H9 (cell line): ENCODE data around the gene ABHD12. TPM values are rescaled to one million over a fixed set of nuclear protein-coding genes. Genes with fewer than 3 reads are reported as not detected.

Experiments used
- DNase-seq: peaks from one replicate; pipeline ENCODE4 v3.0.0-alpha.2; 2017
- H2AFZ ChIP-seq: one replicate; pipeline ENCODE4 v1.6.1; 2013; ENCODE audit warnings: mild to moderate bottlenecking, low read length, control low read depth, moderate library complexity
- H2AK5ac ChIP-seq: 2 replicates; pipeline ENCODE4 v1.6.1; 2013; ENCODE audit warnings: low read length, control low read depth, mixed read lengths; ENCODE audit not compliant: insufficient read length
- H2BK120ac ChIP-seq: one replicate; pipeline ENCODE4 v1.6.1; 2013; ENCODE audit warnings: low read depth, mild to moderate bottlenecking, low read length, control low read depth, inconsistent platforms; ENCODE audit not compliant: poor library complexity, severe bottlenecking
- H2BK12ac ChIP-seq: 2 replicates; pipeline ENCODE4 v1.6.1; 2013; ENCODE audit warnings: low read length, control low read depth, mixed read lengths, low read depth; ENCODE audit not compliant: insufficient read length
- H2BK15ac ChIP-seq: 2 replicates; pipeline ENCODE4 v1.6.1; 2013; ENCODE audit warnings: low read depth, low read length, control low read depth
- H2BK20ac ChIP-seq: one replicate; pipeline ENCODE4 v1.6.1; 2013; ENCODE audit warnings: low read depth, mild to moderate bottlenecking, low read length, control low read depth, inconsistent platforms; ENCODE audit not compliant: poor library complexity, severe bottlenecking
- H2BK5ac ChIP-seq: 2 replicates; pipeline ENCODE4 v1.6.1; 2013; ENCODE audit warnings: low read length, control low read depth, mixed read lengths; ENCODE audit not compliant: insufficient read length
- H3K14ac ChIP-seq: 2 replicates; pipeline ENCODE4 v1.6.1; 2013; ENCODE audit warnings: low read length, control low read depth; ENCODE audit not compliant: insufficient read depth
- H3K18ac ChIP-seq: 2 replicates; pipeline ENCODE4 v1.6.1; 2013; ENCODE audit warnings: low read depth, mild to moderate bottlenecking, mixed read lengths, low read length, control low read depth; ENCODE audit not compliant: insufficient read length
- H3K23ac ChIP-seq: 2 replicates; pipeline ENCODE4 v1.6.1; 2013; ENCODE audit warnings: low read length, control low read depth, mixed read lengths, low read depth; ENCODE audit not compliant: insufficient read length
- H3K23me2 ChIP-seq: 2 replicates; pipeline ENCODE4 v1.6.1; 2013; ENCODE audit warnings: low read depth, mild to moderate bottlenecking, mixed read lengths, low read length, control low read depth; ENCODE audit not compliant: insufficient read length, poor library complexity, severe bottlenecking
- H3K27ac ChIP-seq: 2 replicates; pipeline ENCODE4 v1.5.1; 2013; ENCODE audit warnings: low read length, control low read depth, mixed read lengths, low read depth; ENCODE audit not compliant: insufficient read length
- H3K27me3 ChIP-seq: 2 replicates; pipeline ENCODE4 v1.6.1; 2013; ENCODE audit warnings: low read length, control low read depth, inconsistent platforms; ENCODE audit not compliant: insufficient read depth
- H3K4ac ChIP-seq: 2 replicates; pipeline ENCODE4 v1.6.1; 2013; ENCODE audit warnings: low read depth, mild to moderate bottlenecking, control low read depth, inconsistent platforms, low read length, moderate library complexity
- H3K4me1 ChIP-seq: 2 replicates; pipeline ENCODE4 v1.6.1; 2013; ENCODE audit warnings: low read length, control low read depth, inconsistent platforms; ENCODE audit not compliant: insufficient read depth
- H3K4me2 ChIP-seq: 2 replicates; pipeline ENCODE4 v1.6.1; 2013; ENCODE audit warnings: low read length, control low read depth, mixed read lengths; ENCODE audit not compliant: insufficient read length, insufficient read depth
- H3K56ac ChIP-seq: 2 replicates; pipeline ENCODE4 v1.6.1; 2013; ENCODE audit warnings: low read depth, mild to moderate bottlenecking, mixed read lengths, low read length, control low read depth; ENCODE audit not compliant: insufficient read length
- H3K79me1 ChIP-seq: 2 replicates; pipeline ENCODE4 v1.6.1; 2013; ENCODE audit warnings: low read depth, mild to moderate bottlenecking, moderate library complexity, low read length, control low read depth, inconsistent platforms; ENCODE audit not compliant: insufficient read depth, poor library complexity, severe bottlenecking
- H3K79me2 ChIP-seq: 2 replicates; pipeline ENCODE4 v1.6.1; 2013; ENCODE audit warnings: low read length, control low read depth, inconsistent platforms; ENCODE audit not compliant: insufficient read depth
- H3K9ac ChIP-seq: 2 replicates; pipeline ENCODE4 v1.6.1; 2013; ENCODE audit warnings: low read length, control low read depth, mixed read lengths; ENCODE audit not compliant: insufficient read length; ENCODE audit errors: extremely low read depth
- H3K9me3 ChIP-seq: one replicate; pipeline ENCODE4 v1.6.1; 2013; ENCODE audit warnings: low read depth, low read length, inconsistent platforms; ENCODE audit not compliant: control insufficient read depth
- H3T11ph ChIP-seq: one replicate; pipeline ENCODE4 v1.6.1; 2013; ENCODE audit warnings: mild to moderate bottlenecking, low read length, control low read depth, inconsistent platforms
- H4K20me1 ChIP-seq: one replicate; pipeline ENCODE4 v1.6.1; 2013; ENCODE audit not compliant: control insufficient read depth, insufficient read length, insufficient read depth
- H4K5ac ChIP-seq: 2 replicates; pipeline ENCODE4 v1.6.1; 2013; ENCODE audit warnings: low read depth, mild to moderate bottlenecking, mixed read lengths, low read length, control low read depth; ENCODE audit not compliant: insufficient read length
- H4K8ac ChIP-seq: replicated peaks from 2 replicates; pipeline ENCODE4 v1.6.1; 2013; ENCODE audit warnings: low read length, control low read depth, mixed read lengths, low read depth; ENCODE audit not compliant: insufficient read length
- H4K91ac ChIP-seq: 2 replicates; pipeline ENCODE4 v1.6.1; 2013; ENCODE audit warnings: low read depth, mild to moderate bottlenecking, moderate library complexity, mixed read lengths, low read length, control low read depth; ENCODE audit not compliant: insufficient read length
- H3K27ac Mint-ChIP-seq, 3 experiments: 2 replicates in 2 of 3; 3 replicates in 1 of 3; pipeline ENCODE4 v1.8.0; 2020 to 2021; ENCODE audit warnings: mixed read lengths in 3 of 3, mild to moderate bottlenecking in 1 of 3, moderate library complexity in 1 of 3
- H3K27me3 Mint-ChIP-seq: 2 replicates; pipeline ENCODE4 v1.8.0; 2021; ENCODE audit warnings: low read depth, mild to moderate bottlenecking, moderate library complexity, mixed read lengths
- H3K36me3 Mint-ChIP-seq, 3 experiments: 2 replicates in 2 of 3; 3 replicates in 1 of 3; pipeline ENCODE4 v1.8.0; 2020 to 2021; ENCODE audit warnings: low read depth in 3 of 3, mixed read lengths in 3 of 3; ENCODE audit not compliant: insufficient read depth in 1 of 3
- H3K4me1 Mint-ChIP-seq, 2 experiments: 2 replicates each; pipeline ENCODE4 v1.8.0; 2020; ENCODE audit warnings: mixed read lengths in 2 of 2
- H3K4me3 Mint-ChIP-seq, 2 experiments: 2 replicates in 1 of 2; 3 replicates in 1 of 2; pipeline ENCODE4 v1.8.0; 2020 to 2021; ENCODE audit warnings: mild to moderate bottlenecking in 2 of 2, mixed read lengths in 2 of 2, moderate library complexity in 1 of 2
- H3K9me3 Mint-ChIP-seq, 2 experiments: 2 replicates in 1 of 2; 3 replicates in 1 of 2; pipeline ENCODE4 v1.8.0; 2020; ENCODE audit warnings: mild to moderate bottlenecking in 2 of 2, mixed read lengths in 2 of 2, moderate library complexity in 1 of 2
- WGBS: extraction: QIAGEN DNeasy Blood & Tissue Kit; methylation state at CpG from one replicate; pipeline ENCODE4 v1.1.7; 2013; ENCODE audit warnings: missing lambda C conversion rate, low lambda C conversion rate, mixed read lengths; ENCODE audit not compliant: insufficient read length; ENCODE audit errors: extremely low coverage; 5-methylcytosine and 5-hydroxymethylcytosine counted together
- total RNA-seq: library from RNA; stranded (reverse); gene quantifications from 2 replicates; pipeline ENCODE4 v1.2.1, GENCODE V29; 2021
- TF ChIP-seq, protein P1 (sequence below): fragments of 200-600 bp; sonication (generic); conservative IDR thresholded peaks from 3 replicates; pipeline ENCODE4 v1.8.0; 2021; ENCODE audit warnings: antibody characterized with exemption, mild to moderate bottlenecking

The ABHD12 gene
- total RNA-seq, 1 experiment from 2014 or later = 54.4 TPM

DNA sequence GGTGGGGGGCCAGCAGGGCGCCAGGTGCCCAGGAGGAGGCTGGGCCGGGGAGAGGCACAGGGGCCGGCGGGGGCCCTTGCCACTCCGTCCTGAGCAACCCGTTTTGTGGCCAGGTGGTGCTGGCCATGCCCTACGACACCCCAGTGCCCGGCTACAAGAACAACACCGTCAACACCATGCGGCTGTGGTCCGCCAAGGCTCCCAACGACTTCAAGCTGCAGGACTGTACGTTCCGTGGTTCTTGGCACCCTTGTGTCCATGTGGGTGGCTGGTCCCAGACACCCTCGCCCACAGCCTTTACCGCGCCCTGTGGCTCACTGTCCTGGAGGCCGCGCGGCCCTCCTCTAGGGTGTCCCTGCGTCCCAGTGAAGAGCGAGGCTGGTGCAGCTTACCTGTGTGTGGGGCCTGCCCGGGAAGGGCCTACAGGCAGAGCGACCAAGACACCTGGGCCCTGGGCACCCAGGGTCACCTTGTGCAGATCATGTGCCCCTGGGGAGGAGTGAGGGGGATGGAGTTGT, 114.0 kb downstream of the ABHD12 start:
- H4K91ac ChIP-seq = no peak overlapping the region
- H3K4me2 ChIP-seq = no peak overlapping the region
- H2BK5ac ChIP-seq = no peak overlapping the region
- no peaks in the 10 kb centered on the region for H3K79me2 ChIP-seq
- H3T11ph ChIP-seq = no peak overlapping the region
- H4K8ac ChIP-seq = no peak overlapping the region
- H3K9me3 ChIP-seq = no peaks in the 10 kb centered on the region
- H3K23me2 ChIP-seq = no peaks in the 10 kb centered on the region
- H2BK12ac ChIP-seq = no peak overlapping the region
- H2AFZ ChIP-seq = no peak overlapping the region
- no peaks in the 10 kb centered on the region for H3K4me1 ChIP-seq
- no peak overlapping the region for H3K14ac ChIP-seq
- TF ChIP-seq, protein P1, sequence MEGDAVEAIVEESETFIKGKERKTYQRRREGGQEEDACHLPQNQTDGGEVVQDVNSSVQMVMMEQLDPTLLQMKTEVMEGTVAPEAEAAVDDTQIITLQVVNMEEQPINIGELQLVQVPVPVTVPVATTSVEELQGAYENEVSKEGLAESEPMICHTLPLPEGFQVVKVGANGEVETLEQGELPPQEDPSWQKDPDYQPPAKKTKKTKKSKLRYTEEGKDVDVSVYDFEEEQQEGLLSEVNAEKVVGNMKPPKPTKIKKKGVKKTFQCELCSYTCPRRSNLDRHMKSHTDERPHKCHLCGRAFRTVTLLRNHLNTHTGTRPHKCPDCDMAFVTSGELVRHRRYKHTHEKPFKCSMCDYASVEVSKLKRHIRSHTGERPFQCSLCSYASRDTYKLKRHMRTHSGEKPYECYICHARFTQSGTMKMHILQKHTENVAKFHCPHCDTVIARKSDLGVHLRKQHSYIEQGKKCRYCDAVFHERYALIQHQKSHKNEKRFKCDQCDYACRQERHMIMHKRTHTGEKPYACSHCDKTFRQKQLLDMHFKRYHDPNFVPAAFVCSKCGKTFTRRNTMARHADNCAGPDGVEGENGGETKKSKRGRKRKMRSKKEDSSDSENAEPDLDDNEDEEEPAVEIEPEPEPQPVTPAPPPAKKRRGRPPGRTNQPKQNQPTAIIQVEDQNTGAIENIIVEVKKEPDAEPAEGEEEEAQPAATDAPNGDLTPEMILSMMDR = no peak
- H3K23ac ChIP-seq = no peak overlapping the region
- H4K5ac ChIP-seq = no peak overlapping the region
- no peak overlapping the region for H3K4ac ChIP-seq
- no CpG with 5 or more reads among the region's 24 CpGs for WGBS
- no peak overlapping the region for H3K27ac ChIP-seq
- no peaks in the 10 kb centered on the region for H3K79me1 ChIP-seq
- no peak overlapping the region for H3K4me3 Mint-ChIP-seq
- no peak overlapping the region for H2BK20ac ChIP-seq
- peak overlapping the region in 1 of 3 experiments; percentile 88; a peak in 1 of 7 replicates for H3K27ac Mint-ChIP-seq
- peaks cover 18 to 75% (median 41%) of the 10 kb centered on the region in 3 experiments; a peak in 6 of 7 replicates for H3K36me3 Mint-ChIP-seq
- H2AK5ac ChIP-seq = no peak overlapping the region
- H3K56ac ChIP-seq = no peak overlapping the region
- H3K27me3 ChIP-seq = no peaks in the 10 kb centered on the region
- H2BK120ac ChIP-seq = no peak overlapping the region
- no peak for DNase-seq
- H3K4me1 Mint-ChIP-seq = no peaks in the 10 kb centered on the region
- no peak overlapping the region for H3K9ac ChIP-seq
- no peaks in the 10 kb centered on the region for H4K20me1 ChIP-seq
- H2BK15ac ChIP-seq = no peak overlapping the region
- H3K9me3 Mint-ChIP-seq = no peaks in the 10 kb centered on the region; a peak in 1 of 5 replicates
- H3K18ac ChIP-seq = no peak overlapping the region
- no peaks in the 10 kb centered on the region for H3K27me3 Mint-ChIP-seq
